ENCODE measurements around the gene RPS6KA2.

Gene RPS6KA2

GRCh38 chr6:166462461-166463135 is 164.5 kb downstream of the RPS6KA2 start:
- DNase-seq, result no peak

- no peak for DNase-seq
Observed at GRCh38 chr6:166461821-166462460, 165.1 kb downstream of the RPS6KA2 start.

- no peak for DNase-seq
Observed at GRCh38 chr6:166460473-166461437, 166.3 kb downstream of the RPS6KA2 start.

GRCh38 chr6:166459906-166460305 is 167.1 kb downstream of the RPS6KA2 start:
- DNase-seq, result no peak

- DNase-seq, result no peak
Observed at GRCh38 chr6:166459272-166459671, 167.8 kb downstream of the RPS6KA2 start.

- DNase-seq, result no peak
Observed at GRCh38 chr6:166456395-166457156, 170.5 kb downstream of the RPS6KA2 start.

- DNase-seq, result no peak
Observed at GRCh38 chr6:166454692-166455515, 172.1 kb downstream of the RPS6KA2 start.

- no peak for DNase-seq
Observed at GRCh38 chr6:166453651-166454050, 173.4 kb downstream of the RPS6KA2 start.

- DNase-seq, result no peak
Observed at GRCh38 chr6:166450167-166450873, 176.7 kb downstream of the RPS6KA2 start.

GRCh38 chr6:166449641-166450040 is 177.4 kb downstream of the RPS6KA2 start:
- no peak for DNase-seq

GRCh38 chr6:166449036-166449435 is 178.0 kb downstream of the RPS6KA2 start:
- no peak for DNase-seq

- DNase-seq, result no peak
Observed at GRCh38 chr6:166448432-166448831, 178.6 kb downstream of the RPS6KA2 start.

GRCh38 chr6:166446567-166447065 is 180.4 kb downstream of the RPS6KA2 start:
- DNase-seq, result no peak

GRCh38 chr6:166446146-166446545 is 180.9 kb downstream of the RPS6KA2 start:
- DNase-seq, result no peak

GRCh38 chr6:166444446-166444845 is 182.6 kb downstream of the RPS6KA2 start:
- no peak for DNase-seq

GRCh38 chr6:166443166-166443565 is 183.9 kb downstream of the RPS6KA2 start:
- no peak for DNase-seq

GRCh38 chr6:166442131-166442685 is 184.8 kb downstream of the RPS6KA2 start:
- DNase-seq, result no peak

GRCh38 chr6:166441325-166442078 is 185.5 kb downstream of the RPS6KA2 start:
- DNase-seq, result no peak

GRCh38 chr6:166440729-166441128 is 186.3 kb downstream of the RPS6KA2 start:
- no peak for DNase-seq

- no peak for DNase-seq
Observed at GRCh38 chr6:166440106-166440505, 186.9 kb downstream of the RPS6KA2 start.

Data from left hindlimb (tissue), 1 donor.